Neural progenitor cell (in vitro differentiated cells): ENCODE results near the gene IQSEC1. TPM values are rescaled to one million over a fixed set of nuclear protein-coding genes. Genes with fewer than 3 reads are reported as not detected.

ENCODE experiments used
- DNase-seq: peaks from one replicate; pipeline ENCODE4 v3.0.0-alpha.2; 2016; ENCODE audit warnings: low spot score
- H2AFZ ChIP-seq: fragments of 200-600 bp; sonication (generic); replicated peaks from 2 replicates; pipeline ENCODE4 v1.6.1; 2016; ENCODE audit warnings: antibody characterized with exemption
- H3F3A ChIP-seq: fragments of 200-600 bp; sonication (generic); 2 replicates; pipeline ENCODE4 v1.6.1; 2016; ENCODE audit warnings: antibody characterized with exemption, low read depth
- H3K27ac ChIP-seq: fragments of 200-600 bp; sonication (generic); 2 replicates; pipeline ENCODE4 v1.5.1; 2016; ENCODE audit warnings: mild to moderate bottlenecking
- H3K27me3 ChIP-seq: fragments of 200-600 bp; sonication (generic); 2 replicates; pipeline ENCODE4 v1.6.1; 2016; ENCODE audit warnings: mild to moderate bottlenecking, moderate library complexity
- H3K36me3 ChIP-seq: fragments of 200-600 bp; sonication (generic); 2 replicates; pipeline ENCODE4 v1.5.1; 2016
- H3K4me1 ChIP-seq: fragments of 200-600 bp; sonication (generic); 2 replicates; pipeline ENCODE4 v1.6.1; 2016; ENCODE audit warnings: mixed run types
- H3K4me2 ChIP-seq: fragments of 200-600 bp; sonication (generic); 2 replicates; pipeline ENCODE4 v1.6.1; 2016
- H3K4me3 ChIP-seq: fragments of 200-600 bp; sonication (generic); 2 replicates; pipeline ENCODE4 v1.5.1; 2016
- H3K79me2 ChIP-seq: fragments of 200-600 bp; sonication (generic); 2 replicates; pipeline ENCODE4 v1.6.1; 2016; ENCODE audit warnings: low read depth
- H3K9ac ChIP-seq: fragments of 200-600 bp; sonication (generic); 2 replicates; pipeline ENCODE4 v1.6.1; 2016
- H3K9me3 ChIP-seq: fragments of 200-600 bp; sonication (generic); 2 replicates; pipeline ENCODE4 v1.5.1; 2016; ENCODE audit warnings: low read depth
- H4K20me1 ChIP-seq: fragments of 200-600 bp; sonication (generic); 2 replicates; pipeline ENCODE4 v1.6.1; 2016; ENCODE audit warnings: low read depth
- H3K27ac Mint-ChIP-seq: 3 replicates; pipeline ENCODE4 v1.8.0; 2021; ENCODE audit warnings: mixed read lengths
- H3K27me3 Mint-ChIP-seq: 2 replicates; pipeline ENCODE4 v1.8.0; 2022; ENCODE audit warnings: low read depth, mild to moderate bottlenecking, inconsistent platforms, moderate library complexity, mixed read lengths; ENCODE audit not compliant: insufficient read depth
- H3K36me3 Mint-ChIP-seq: 3 replicates; pipeline ENCODE4 v1.8.0; 2021; ENCODE audit warnings: mixed read lengths
- H3K4me1 Mint-ChIP-seq: 3 replicates; pipeline ENCODE4 v1.8.0; 2021; ENCODE audit warnings: mixed read lengths
- H3K4me3 Mint-ChIP-seq: 3 replicates; pipeline ENCODE4 v1.8.0; 2021; ENCODE audit warnings: mild to moderate bottlenecking, moderate library complexity, mixed read lengths
- H3K9me3 Mint-ChIP-seq: 3 replicates; pipeline ENCODE4 v1.8.0; 2020; ENCODE audit warnings: mixed read lengths
- CTCF ChIP-seq: fragments of 200-600 bp; sonication (generic); IDR thresholded peaks from 2 replicates; pipeline ENCODE4 v1.5.1; 2017; ENCODE audit warnings: antibody characterized with exemption, mild to moderate bottlenecking
- EZH2 ChIP-seq: fragments of 200-600 bp; sonication (generic); IDR thresholded peaks from 2 replicates; pipeline ENCODE4 v1.6.1; 2017; ENCODE audit warnings: antibody characterized with exemption, mild to moderate bottlenecking, moderate library complexity
- EZH2phosphoT487 ChIP-seq: fragments of 200-600 bp; sonication (generic); IDR thresholded peaks from 2 replicates; pipeline ENCODE4 v1.6.1; 2017; ENCODE audit warnings: antibody characterized with exemption
- total RNA-seq: library from RNA; depleted of rRNA; stranded (reverse); fragments of >200 nt; gene quantifications from 2 replicates; pipeline ENCODE4 v1.2.3, GENCODE V29; 2015; ENCODE audit warnings: low replicate concordance

Gene IQSEC1
- total RNA-seq, 1 donor from 2014 or later: 8.9 TPM

DNA sequence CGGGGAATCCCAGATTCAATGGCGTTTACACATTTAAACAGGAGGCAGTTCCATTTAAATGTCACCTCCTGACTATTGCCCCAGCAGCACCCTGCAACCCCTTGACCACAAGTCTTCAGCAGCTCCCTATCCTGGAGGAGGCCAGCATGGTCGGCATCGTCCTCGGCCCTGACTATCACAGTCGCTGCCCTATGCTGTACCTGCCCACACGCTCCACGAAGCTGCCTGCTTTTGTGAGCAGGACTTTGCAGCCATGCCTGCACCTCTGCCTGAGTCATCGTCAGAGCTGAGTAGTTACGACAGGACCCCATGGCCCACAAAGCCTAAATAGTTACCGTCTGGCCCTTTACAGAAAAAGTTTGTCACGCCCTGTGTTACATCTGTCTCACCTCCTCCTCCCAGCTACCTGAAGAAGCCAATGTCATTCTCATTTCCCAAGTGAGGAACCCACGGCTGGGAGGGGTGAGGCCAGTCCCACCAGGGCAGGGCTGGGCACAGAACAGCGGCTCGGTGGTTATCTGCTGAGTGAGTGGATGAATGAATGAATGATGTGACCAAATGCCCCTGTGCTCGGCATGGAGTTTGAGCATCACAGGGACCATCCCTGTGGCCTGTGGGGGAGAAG lies 47.8 kb upstream of the IQSEC1 start:
- H3K9ac ChIP-seq: no peak overlapping the region
- Mint-ChIP-seq H3K36me3 (no peaks in the 10 kb centered on the region), H3K27ac (peak overlapping the region; percentile 44), H3K4me3 (peak overlapping the region; percentile 59), H3K27me3 (peaks cover 8% of the 10 kb centered on the region), H3K9me3 (no peaks in the 10 kb centered on the region), H3K4me1 (peaks cover 10% of the 10 kb centered on the region)
- TF ChIP-seq CTCF (no peak), EZH2 (no peak), EZH2phosphoT487 (no peak)
- no peaks in the 10 kb centered on the region for H3K36me3 ChIP-seq
- no peaks in the 10 kb centered on the region for H3K9me3 ChIP-seq
- no peak for DNase-seq
- H3K27ac ChIP-seq: no peak overlapping the region
- peaks cover 7% of the 10 kb centered on the region for H4K20me1 ChIP-seq
- no peaks in the 10 kb centered on the region for H3K79me2 ChIP-seq
- H2AFZ ChIP-seq: no peak overlapping the region
- no peak overlapping the region for H3K4me2 ChIP-seq
- no peaks in the 10 kb centered on the region for H3K4me1 ChIP-seq
- no peaks in the 10 kb centered on the region for H3K27me3 ChIP-seq
- no peaks in the 10 kb centered on the region for H3F3A ChIP-seq
- no peak overlapping the region for H3K4me3 ChIP-seq

GRCh38 chr3:13120289-13120927 lies 47.2 kb upstream of the IQSEC1 start:
- Histone ChIP-seq H3K9ac (no peak overlapping the region), H3K79me2 (no peaks in the 10 kb centered on the region), H4K20me1 (peaks cover 7% of the 10 kb centered on the region), H3K27me3 (no peaks in the 10 kb centered on the region), H3K4me3 (no peak overlapping the region), H3K36me3 (no peaks in the 10 kb centered on the region), H3K9me3 (no peaks in the 10 kb centered on the region), H3K4me1 (no peaks in the 10 kb centered on the region), H3K4me2 (no peak overlapping the region), H3F3A (no peaks in the 10 kb centered on the region), H2AFZ (no peak overlapping the region), H3K27ac (no peak overlapping the region)
- Mint-ChIP-seq H3K27me3 (peaks cover 10% of the 10 kb centered on the region), H3K9me3 (no peaks in the 10 kb centered on the region), H3K27ac (peak overlapping the region; percentile 63), H3K36me3 (no peaks in the 10 kb centered on the region), H3K4me3 (no peak overlapping the region), H3K4me1 (peaks cover 10% of the 10 kb centered on the region)
- no peak for DNase-seq
- TF ChIP-seq EZH2 (no peak), EZH2phosphoT487 (no peak), CTCF (no peak)

- no peak overlapping the region for H3K9ac ChIP-seq
- TF ChIP-seq EZH2 (no peak), EZH2phosphoT487 (no peak), CTCF (no peak)
- DNase-seq: no peak
- peaks cover 10% of the 10 kb centered on the region for H3K4me1 Mint-ChIP-seq
- H3K36me3 ChIP-seq: no peaks in the 10 kb centered on the region
- no peaks in the 10 kb centered on the region for H3K79me2 ChIP-seq
- H3K27me3 ChIP-seq: no peaks in the 10 kb centered on the region
- H3K9me3 ChIP-seq: no peaks in the 10 kb centered on the region
- no peaks in the 10 kb centered on the region for H3K9me3 Mint-ChIP-seq
- H4K20me1 ChIP-seq: peaks cover 7% of the 10 kb centered on the region
- H3F3A ChIP-seq: no peaks in the 10 kb centered on the region
- no peak overlapping the region for H3K27ac Mint-ChIP-seq
- no peak overlapping the region for H3K4me3 ChIP-seq
- no peaks in the 10 kb centered on the region for H3K36me3 Mint-ChIP-seq
- no peak overlapping the region for H3K27ac ChIP-seq
- H3K27me3 Mint-ChIP-seq: peaks cover 10% of the 10 kb centered on the region
- no peak overlapping the region for H3K4me3 Mint-ChIP-seq
- H3K4me1 ChIP-seq: no peaks in the 10 kb centered on the region
- no peak overlapping the region for H3K4me2 ChIP-seq
- no peak overlapping the region for H2AFZ ChIP-seq
Measured at GRCh38 chr3:13119471-13120220, 46.4 kb upstream of the IQSEC1 start.
